Hepatic stellate cell (primary cell): ENCODE measurements around the gene EMD.
A peak's percentile ranks its signal among the peaks of the same experiment; 100 is the strongest.
"Not testable (repeated sequence)": the region's sequence is repeated elsewhere in the genome, so short reads cannot be mapped to it uniquely, and the experiment has no call there.

ENCODE experiments used
- DNase-seq: peaks from one replicate; pipeline ENCODE4 v3.0.0; 2011; ENCODE audit warnings: low spot score

The EMD gene

DNA sequence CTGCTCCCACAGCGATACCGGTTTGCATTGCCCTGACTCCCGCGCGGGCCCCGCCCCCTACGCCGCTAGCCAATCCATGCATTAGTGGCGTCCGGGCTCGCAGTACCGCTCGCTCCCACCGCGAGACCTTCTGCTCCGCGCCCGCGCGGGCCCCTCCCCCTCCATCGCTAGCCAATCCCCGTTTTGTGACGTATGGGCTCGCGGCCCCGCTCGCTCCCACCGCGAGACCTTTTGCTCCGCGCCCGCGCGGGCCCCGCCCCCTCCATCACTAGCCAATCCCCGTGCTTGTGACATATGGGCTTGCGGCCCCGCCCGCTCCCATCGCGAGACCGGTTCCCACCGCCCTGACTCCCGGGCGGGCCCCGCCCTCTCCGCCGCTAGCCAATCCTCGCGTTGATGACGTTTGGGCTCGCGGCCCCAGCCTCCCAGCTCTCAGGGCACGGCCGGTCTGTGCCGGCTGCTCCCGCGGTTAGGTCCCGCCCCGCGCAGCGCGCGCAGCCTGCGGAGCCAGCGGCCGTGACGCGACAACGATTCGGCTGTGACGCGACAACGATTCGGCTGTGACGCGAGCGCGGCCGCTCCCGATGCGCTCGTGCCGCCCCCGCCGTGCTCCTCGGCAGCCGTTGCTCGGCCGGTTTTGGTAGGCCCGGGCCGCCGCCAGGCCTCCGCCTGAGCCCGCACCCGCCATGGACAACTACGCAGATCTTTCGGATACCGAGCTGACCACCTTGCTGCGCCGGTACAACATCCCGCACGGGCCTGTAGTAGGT is at the start of gene EMD:
Gene EMD, plus strand, starts transcription at position 497 of the 770 bp plus-strand sequence. Its CDS starts 190 bp downstream, at position 687.
- peak; percentile 84 for DNase-seq

DNA sequence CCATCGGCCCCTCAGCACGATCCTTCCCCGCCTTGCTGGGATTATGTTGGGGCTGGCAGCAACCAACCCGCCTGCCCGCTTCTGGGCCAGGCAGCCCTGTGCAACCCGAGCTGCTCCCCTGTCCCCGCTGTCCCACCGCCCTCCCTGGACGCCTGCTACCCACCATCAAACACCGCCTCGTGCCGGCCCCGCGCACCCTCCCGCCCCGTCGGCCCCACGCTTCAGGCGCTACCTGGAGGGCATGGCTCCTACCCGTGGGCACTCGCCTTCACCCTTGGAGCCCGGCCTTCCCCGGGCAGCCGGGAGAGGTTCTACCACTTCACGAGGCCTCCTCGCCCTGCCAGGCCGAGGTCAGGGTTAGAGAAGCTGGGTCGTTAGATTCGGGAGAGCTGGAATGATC is 46.5 kb upstream of the EMD start:
- DNase-seq: no peak

DNA sequence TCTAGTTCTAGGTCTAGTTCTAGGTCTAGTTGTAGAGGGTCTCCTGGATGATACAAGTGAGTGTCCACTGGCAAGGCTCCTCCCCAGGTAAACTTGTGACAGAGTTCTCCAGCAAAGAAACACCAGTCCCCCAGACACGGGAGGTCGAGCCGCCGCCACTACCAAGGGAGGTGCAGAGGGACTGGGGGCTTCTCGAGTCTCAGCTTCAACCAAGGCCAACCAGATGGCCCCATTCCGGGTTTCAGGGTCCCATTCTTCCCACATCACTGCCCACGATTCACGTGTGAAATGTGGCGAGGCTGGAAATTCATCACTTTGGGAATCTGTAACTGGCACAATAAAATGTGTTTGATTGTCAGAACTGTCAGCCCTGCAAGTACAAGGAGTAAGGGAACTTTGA is 46.0 kb upstream of the EMD start:
- DNase-seq: no peak

DNA sequence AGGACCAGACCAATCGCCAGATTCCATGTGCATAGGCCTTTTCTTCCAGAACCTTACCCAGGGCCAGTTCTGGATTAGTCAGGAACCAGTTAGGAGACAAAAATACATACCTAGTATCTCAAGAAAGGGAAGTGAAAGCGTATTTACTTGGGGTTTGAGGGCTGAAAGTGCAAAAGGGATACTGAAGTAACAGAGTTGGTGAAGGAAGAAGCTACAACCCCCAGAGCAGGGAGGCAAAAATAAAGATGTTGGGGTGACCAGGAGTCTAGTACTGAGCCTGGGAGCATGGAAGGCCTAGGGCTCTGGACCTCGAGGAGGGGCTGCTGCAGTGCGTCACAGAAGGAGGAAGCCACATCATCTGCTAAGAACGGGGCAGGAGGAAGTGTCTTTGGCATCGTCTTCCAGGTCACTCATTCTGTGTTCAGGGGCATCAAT is 45.2 kb upstream of the EMD start:
- no peak for DNase-seq

DNA sequence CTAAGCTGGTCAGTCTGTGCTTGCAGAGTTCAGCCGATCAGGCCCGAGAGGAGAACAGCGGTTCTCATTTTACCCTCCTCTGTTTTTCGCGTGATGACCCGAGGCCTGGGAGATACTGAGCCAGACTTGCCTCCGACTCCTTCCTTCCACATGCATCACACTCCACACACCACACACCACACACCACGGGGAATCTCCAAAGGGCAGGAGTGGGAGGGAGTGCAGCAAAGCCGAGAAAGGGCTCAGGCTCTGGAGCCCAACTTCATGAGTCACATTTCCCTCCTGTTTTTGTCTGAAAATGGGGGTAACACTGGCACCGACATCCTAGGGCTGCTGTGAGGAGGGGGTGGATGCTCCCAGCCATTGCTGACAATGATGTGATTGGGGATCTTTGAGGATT is 44.6 kb upstream of the EMD start:
- DNase-seq: no peak

DNA sequence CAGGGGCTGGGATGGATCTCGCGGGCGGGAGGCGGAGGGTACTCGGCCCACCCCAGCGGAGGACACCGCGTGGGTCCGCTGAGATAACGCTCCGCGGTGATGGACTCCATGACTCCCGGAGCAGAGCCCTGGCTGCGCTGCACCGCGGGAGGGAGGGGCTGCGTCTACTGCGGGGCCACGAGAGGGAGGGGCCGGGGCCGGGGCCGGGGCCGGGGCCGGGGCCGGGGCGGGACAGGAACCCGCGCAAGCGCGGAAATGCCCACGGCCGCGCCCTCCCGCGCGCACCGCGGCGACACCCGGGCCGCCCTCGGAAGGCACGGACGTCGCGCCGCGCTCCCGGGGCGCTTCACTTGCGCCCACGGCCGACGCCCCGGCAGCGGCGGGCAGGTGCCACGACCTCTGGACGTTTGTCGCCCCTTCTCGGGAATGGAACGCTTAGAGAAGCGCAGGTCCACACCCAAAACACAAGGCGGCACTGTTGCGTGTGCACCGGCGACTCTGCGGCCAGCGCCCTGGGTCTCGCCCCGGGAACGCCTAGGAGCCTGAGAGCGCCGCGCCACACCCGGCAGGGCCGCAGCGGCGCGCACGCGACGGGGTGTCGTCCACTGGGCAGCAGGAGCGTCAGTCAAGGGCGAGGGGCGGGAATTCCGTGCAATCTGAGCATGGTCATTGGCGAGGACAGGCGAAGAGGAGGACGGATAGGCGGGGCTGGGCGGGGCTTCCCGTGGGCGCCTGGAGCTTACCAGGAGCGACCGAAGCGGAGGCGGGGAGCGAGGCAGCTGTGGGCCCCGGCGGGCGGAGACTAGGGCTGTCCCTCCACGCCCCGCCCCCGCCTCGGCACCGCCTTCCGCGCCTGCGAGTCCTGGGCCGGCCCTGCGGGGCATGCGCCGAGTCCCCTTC is 37.4 kb upstream of the EMD start:
- not testable (repeated sequence) for DNase-seq

DNA sequence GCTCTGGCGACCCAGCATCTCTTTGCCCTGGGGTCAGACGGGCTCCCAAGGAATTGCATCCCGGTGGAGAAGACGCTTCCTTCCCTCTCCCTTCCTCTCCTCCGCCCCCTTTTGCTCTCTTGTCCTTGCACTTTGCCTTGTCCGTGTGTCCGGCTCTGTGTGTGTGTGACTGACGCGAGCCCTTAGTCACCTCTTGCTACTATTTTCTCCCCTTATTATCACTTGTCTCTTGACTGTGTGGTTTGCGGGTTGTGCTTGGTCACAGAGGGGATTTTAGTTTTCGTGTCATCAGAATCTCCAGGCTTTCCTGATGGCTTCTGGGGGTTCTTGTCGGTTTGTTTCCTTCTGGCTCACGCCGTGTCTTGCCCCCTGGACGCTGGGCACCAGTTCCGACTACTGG is 36.0 kb upstream of the EMD start:
- DNase-seq: not testable (repeated sequence)

DNA sequence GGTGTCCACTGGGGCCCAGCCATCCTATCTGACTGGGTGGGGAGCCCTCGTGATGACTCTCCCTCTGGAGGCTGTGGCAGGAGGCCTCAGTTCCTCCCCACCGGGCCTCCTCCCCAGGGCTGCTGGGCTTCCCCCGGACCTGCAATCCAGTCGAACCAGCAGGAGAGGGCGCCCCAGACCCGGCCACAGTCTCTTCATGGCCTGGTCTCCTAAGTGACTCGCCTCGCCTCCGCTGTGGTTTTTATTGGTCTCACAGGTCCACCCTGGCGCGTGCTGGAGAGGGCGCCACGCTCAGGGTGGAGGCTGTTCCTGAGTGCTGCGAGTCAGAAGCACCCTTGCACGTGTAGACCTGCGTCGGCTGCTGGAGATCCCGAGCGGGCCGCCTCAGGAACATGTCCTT is 35.5 kb upstream of the EMD start:
- DNase-seq: not testable (repeated sequence)

DNA sequence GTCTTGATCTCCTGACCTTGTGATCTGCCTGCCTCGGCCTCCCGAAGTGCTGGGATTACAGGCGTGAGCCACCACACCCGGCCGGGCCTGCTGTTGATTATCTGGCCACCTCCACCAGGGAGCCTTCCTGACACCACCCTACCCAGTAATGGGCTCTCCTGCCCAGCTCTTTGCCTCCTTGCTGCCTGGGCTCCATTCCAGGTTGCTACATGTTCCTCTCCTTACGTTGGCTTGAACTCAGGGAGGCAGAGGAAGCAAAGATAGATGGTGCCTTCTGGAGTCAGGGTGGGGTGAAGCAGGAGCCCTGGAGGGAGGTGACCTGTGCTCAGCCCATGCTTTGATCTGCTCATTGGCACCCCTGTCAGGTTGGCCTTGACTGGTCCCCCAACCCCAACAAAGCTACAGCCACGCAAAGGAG is 31.0 kb upstream of the EMD start:
- DNase-seq: no peak

DNA sequence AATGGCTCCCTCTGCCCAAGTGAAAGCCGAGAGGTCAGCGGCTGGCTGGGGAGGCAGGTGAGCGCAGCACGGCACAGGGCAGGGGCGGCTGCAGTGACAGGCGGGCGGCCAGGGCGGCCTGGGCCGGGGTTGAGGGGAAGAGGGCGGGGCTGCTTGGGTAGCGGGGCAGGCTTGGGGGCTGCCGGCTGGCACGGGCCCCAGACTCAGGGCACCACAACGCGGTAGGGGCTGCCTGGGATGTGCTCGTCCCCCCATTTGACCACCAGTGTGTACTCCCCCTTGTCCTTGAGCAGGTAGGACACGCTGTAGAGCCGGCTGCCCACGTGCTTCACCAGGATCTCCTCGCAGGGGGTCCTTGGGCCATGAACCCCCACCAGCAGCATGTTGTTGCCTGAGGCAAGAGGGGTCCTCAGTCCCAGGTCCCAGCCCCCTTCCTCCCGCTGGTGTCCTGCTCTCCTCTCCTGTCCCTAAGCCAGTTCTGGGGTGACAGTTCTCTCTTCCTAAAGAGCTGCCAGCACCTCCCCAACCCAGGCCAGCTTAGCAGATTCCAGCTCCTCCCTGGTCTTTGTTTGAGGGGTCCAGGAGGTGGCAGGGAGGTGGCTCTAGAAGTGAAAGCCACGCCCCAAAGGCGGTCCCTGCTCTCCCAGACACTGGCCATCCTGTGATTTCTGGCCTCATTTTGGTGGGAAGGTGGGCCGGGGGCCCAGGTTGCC is 30.3 kb upstream of the EMD start:
- no peak for DNase-seq

DNA sequence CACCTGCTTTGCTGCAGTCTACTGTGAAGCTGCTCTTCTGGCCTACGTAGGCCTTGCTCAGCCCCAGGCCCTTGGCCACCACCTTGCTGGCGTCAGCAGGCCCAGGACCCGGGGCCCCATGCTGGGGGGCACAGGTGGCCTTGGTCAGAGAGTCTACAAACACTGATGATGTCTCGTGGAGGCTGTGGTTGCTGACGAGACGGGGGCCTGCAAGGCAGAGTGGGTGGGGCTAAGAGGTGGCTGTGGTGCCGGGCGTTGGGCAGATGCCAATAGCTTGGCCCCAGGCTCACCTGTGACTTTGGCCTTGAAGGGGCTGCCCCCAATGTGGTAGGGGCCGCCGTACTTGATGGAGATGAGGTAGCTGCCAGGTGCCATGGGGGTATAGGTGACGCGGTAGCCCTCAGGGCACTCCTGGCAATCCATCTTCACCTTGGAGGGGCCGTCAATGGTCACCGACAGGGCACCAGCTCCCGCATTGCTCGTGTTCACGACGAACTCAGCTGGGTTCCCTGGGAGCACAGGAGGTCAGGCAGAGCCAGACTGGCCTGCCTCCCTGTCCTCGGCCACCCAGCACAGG is 29.6 kb upstream of the EMD start:
- no peak for DNase-seq

DNA sequence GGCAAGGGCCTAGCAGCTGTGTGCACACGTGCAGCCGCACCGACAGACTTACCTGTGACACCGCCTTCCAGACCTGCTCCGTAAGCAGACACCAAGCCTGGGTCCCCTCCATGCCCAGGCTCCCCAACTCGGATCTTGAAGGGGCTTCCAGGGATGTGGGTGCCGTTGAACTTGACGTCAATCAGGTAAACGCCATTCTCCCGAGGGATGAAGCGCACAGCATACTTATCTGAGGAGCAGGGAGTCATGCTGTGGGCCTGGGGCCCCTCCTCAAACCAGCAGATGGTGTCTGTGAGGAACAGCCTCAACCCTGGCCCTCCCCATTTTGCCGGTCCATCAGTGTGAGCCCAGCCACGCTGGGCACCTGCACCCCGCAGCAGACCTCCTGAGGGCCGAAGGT is 29.1 kb upstream of the EMD start:
- no peak for DNase-seq

DNA sequence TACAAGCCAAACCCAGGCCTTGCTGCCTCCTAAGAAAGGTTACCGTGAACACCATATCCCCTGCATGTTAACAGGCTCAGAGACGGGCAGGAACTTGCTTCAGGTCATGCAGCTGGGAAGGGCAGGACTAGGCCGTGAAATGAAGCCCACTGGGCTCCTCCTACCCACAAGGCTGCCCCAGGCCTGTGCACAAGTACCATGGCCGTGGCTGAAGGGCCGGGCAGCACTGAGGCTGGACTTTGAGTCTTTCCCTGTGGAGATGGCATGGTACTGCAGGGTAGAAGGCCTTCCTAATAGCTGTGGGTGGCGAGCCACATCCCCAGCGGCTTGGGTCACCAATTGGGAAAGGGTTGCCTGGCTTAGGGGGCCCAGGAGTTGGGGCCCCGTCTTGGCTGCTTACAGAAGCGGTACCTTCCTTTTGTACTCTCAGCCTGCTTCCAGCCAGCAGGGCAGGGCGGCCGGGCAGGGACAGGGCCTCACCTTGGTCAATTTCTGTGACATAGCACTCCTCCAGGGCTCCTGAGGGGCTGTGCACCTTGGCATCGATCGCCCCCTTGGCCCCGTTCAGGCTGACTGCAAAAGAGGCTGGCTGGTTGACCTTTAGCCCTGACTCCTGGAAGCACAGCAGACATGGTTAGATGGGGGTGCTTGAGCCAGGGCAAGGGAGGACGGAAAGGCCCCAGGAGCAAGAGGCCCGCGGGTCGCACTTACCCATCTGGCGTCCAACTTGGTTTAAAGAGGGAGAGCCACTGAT is 28.5 kb upstream of the EMD start:
- no peak for DNase-seq

DNA sequence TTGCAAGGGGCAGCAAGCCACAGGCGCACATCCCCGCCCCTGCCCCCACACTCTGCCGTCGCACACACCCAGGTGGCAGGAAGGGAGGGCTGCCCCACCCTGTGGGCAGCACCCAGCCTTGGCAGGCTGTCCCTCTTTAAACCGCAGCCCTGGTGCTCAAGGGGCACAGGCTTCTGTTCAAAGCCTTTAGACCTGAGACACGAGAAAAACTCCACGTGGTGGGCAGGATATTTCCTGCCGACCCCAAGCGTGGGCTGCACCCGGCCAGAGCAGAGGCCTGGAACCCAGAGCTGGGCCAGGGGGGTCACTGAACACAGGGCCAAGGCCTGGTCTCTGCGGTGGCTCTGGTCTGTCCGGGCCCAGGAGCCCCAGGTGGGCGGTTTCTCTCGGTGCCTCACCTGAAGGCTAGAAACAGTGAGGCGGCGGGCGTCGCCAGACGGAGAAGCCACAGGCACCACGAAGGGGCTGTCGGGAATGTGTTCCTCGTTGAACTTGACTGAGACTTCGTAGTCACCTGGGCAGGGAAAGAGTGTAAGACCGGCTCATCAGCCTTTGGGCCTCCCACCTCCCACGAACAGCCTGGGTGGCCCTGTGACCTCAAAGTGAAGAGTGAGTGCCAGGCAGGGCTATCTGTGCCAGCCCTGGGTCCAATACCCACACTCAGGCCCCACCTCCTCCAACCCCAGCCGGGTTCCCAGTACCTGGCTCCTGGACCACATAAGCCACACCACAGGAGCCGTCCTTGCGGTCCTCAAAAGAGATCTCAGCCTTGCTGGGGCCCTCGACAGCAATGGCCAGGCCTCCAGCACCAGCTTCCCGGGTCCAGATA is 27.7 kb upstream of the EMD start:
- no peak for DNase-seq

DNA sequence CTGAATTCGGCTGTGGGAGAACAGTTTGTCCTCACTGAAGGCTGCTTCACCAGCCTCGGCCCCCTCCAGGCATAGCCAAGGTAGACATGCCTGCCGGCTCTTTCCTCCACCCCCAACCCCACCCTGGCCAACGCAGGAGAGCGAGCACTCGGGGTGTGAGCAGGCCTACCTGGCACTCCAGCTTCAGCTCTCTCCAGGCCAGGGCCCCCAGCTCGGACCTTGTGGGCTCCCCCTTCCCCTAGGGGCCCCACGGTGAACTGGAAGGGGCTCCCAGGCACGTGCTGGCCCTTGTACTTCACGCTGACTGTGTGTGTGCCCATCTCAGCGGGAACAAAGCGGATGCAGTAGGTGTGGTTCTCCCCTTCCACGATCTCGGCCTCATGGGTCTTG is 27.1 kb upstream of the EMD start:
- DNase-seq: no peak

DNA sequence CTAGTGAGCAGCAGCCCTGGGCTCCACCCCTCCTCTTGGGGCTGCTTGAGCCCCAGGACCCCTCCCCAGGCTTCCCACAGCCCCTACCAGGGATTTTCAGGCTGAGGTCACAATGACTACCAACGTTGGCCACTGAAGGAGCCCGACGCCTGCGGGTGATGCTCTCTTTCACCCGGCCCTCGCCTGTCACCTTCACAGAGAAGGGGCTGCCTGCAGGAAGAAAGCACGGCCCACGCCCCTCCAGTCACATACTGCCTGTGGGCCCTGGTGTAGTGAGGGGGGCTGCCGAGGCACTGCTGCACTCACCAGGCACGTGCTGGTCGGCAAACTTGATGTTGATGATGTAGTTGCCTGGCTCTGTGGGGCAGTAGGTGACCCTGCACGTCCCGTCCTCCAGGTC is 26.6 kb upstream of the EMD start:
- no peak for DNase-seq

DNA sequence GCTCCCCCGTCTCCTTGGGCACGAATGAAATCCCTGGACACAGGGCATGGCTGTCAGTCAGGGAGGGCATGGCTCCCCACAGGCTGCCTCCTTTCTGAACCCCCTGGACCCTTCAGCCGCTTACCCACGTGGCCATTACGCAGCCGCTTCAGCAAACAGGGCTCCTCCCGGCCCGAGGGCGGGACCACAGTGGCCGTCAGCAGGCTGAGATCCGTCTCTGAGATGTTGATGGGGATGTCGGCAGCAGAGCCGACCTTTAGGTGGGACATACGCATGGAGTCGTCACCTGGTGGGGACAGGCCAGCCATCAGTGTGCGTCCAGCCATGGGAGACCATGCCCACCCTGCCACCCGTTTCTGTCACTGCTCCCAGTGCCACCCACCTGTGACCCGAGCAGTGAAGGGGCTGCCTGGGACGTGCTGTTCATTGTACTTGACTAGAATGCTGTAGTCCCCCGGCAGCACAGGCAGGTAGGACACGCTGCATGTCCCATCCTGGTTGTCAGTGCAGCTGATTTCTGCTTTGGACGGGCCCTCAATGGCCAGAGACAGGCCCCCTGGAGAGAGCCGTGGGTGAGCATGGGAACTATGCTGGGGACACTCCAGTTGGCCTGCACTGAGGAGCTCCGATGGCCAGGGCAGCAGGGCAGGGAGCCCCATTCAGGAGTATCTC is 25.8 kb upstream of the EMD start:
- DNase-seq: no peak

DNA sequence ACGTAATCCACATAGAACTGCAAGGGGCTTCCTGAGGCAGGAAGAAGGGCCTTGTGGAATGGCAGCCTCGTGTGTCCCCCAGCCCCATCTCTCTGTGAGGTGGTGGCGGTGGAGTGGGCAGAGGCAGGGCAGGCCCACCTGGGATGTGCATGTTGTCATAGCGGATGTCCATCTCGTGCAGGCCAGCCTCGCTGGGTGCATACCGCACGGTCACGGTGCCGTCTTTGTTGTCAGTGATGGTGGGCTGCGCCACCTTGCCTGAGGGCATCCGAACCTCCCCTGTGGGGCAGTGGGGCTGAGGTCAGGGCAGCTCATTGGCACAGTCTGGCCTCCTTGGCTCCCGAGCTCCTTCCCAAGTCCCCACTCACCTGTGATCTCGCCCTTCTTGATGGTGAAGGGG is 25.1 kb upstream of the EMD start:
- no peak for DNase-seq

DNA sequence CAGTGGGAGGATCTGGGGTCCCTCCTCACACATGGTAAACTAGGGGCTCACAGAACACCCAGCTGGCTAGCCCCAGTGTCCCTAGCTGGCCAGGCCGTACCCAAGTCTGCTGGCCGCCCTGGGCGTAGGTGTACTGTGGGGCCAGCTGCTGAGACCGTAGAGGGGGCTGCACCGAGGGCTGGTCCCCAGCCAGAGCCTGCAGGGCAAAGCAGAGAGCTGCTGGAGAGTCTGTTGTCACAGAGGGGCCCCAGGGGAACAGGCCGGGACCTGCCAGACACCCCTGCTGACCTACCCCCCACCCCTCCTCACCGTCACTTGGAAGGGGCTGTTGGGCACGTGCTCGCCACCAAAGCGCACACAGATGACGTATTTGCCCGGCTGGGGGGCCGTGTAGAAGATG is 24.6 kb upstream of the EMD start:
- DNase-seq: no peak
